Mesodermal cell (in vitro differentiated cells): ENCODE measurements around the gene CAPN8. TPM values are rescaled to one million over a fixed set of nuclear protein-coding genes. Genes with fewer than 3 reads are reported as not detected.

Experiments
- H3K27ac ChIP-seq: 2 replicates; pipeline ENCODE4 v1.7.0; 2013; ENCODE audit warnings: mild to moderate bottlenecking, low read depth, low read length, moderate library complexity; ENCODE audit not compliant: severe bottlenecking
- H3K36me3 ChIP-seq: 2 replicates; pipeline ENCODE4 v1.7.1; 2013; ENCODE audit warnings: mild to moderate bottlenecking, low read length, moderate library complexity; ENCODE audit not compliant: control insufficient read depth, insufficient read depth
- H3K4me1 ChIP-seq: one replicate; pipeline ENCODE4 v1.7.1; 2013; ENCODE audit warnings: mild to moderate bottlenecking, low read length; ENCODE audit not compliant: insufficient read depth, control insufficient read depth, poor library complexity, severe bottlenecking
- H3K4me3 ChIP-seq: 2 replicates; pipeline ENCODE4 v1.7.0; 2013; ENCODE audit warnings: low read length, control low read depth, mild to moderate bottlenecking; ENCODE audit not compliant: insufficient read depth, poor library complexity, severe bottlenecking; ENCODE audit errors: extremely low read depth
- H3K9me3 ChIP-seq: 2 replicates; pipeline ENCODE4 v1.7.1; 2013; ENCODE audit warnings: mild to moderate bottlenecking, low read length, moderate library complexity; ENCODE audit not compliant: control insufficient read depth
- WGBS, 2 experiments: methylation state at CpG; one replicate each; pipeline ENCODE4 v1.1.5; 2013; ENCODE audit warnings: missing lambda C conversion rate in 2 of 2; ENCODE audit not compliant: insufficient coverage in 2 of 2; 5-methylcytosine and 5-hydroxymethylcytosine counted together
- polyA plus RNA-seq, 2 experiments: library from polyadenylated mRNA; stranded (reverse); fragments of 50-300 nt; gene quantifications; one replicate each; pipeline ENCODE4 v1.2.3, GENCODE V29; 2013

The CAPN8 gene
- polyA plus RNA-seq (2013, experiment 1 of 2): not detected
- polyA plus RNA-seq (2013, experiment 2 of 2): not detected

- H3K36me3 ChIP-seq: no peaks in the 10 kb centered on the region
- 75 to 93% methylated on average over 3 to 4 of the region's 6 CpGs for WGBS, 2 experiments
- H3K4me3 ChIP-seq: no peak within 1 kb of the TSS
Observed at GRCh38 chr1:223665592-223666312, at the start of gene CAPN8. TSS of gene CAPN8 (minus strand) at chr1:223665701. CDS start at chr1:223665646, 55 bp downstream.

GRCh38 chr1:223714849-223715603 is 49.5 kb upstream of the CAPN8 start:
- Histone ChIP-seq H3K27ac (peak overlapping the region; percentile 87), H3K4me3 (peak overlapping the region; percentile 79), H3K4me1 (peaks cover 61% of the 10 kb centered on the region), H3K36me3 (peaks cover 56% of the 10 kb centered on the region), H3K9me3 (no peaks in the 10 kb centered on the region)
- WGBS, 2 experiments: 61 to 64% methylated on average over 7 to 8 of the region's 9 CpGs

More at GRCh38 chr1:223665592-223666312, at the start of gene CAPN8:
- H3K27ac ChIP-seq: no peak within 1 kb of the TSS
- no peaks in the 10 kb centered on the region for H3K4me1 ChIP-seq
- H3K9me3 ChIP-seq: no peaks in the 10 kb centered on the region

GRCh38 chr1:223714421-223714724 is 48.9 kb upstream of the CAPN8 start:
- peaks cover 54% of the 10 kb centered on the region for H3K4me1 ChIP-seq
- no CpG with 5 or more reads among the region's 2 CpGs for WGBS, 2 experiments

GRCh38 chr1:223713546-223714420 is 48.3 kb upstream of the CAPN8 start:
- H3K4me3 ChIP-seq: peak overlapping the region; percentile 79
- peaks cover 51% of the 10 kb centered on the region for H3K4me1 ChIP-seq
- H3K27ac ChIP-seq: peak overlapping the region; percentile 57
- peaks cover 45% of the 10 kb centered on the region for H3K36me3 ChIP-seq
- H3K9me3 ChIP-seq: no peaks in the 10 kb centered on the region
- 53 to 65% methylated on average over 5 to 7 of the region's 7 CpGs for WGBS, 2 experiments

More at GRCh38 chr1:223714421-223714724, 48.9 kb upstream of the CAPN8 start:
- Histone ChIP-seq H3K36me3 (peaks cover 49% of the 10 kb centered on the region), H3K4me3 (peak overlapping the region; percentile 79), H3K27ac (peak overlapping the region; percentile 87), H3K9me3 (no peaks in the 10 kb centered on the region)

- H3K4me1 ChIP-seq: peaks cover 50% of the 10 kb centered on the region
- peak overlapping the region; percentile 79 for H3K4me3 ChIP-seq
- peaks cover 37% of the 10 kb centered on the region for H3K36me3 ChIP-seq
- 4 to 5% methylated on average over 19 to 23 of the region's 40 CpGs for WGBS, 2 experiments
- H3K27ac ChIP-seq: peak overlapping the region; percentile 79
- H3K9me3 ChIP-seq: no peaks in the 10 kb centered on the region
Observed at GRCh38 chr1:223712850-223713474, 47.5 kb upstream of the CAPN8 start.

- peaks cover 50% of the 10 kb centered on the region for H3K4me1 ChIP-seq
Observed at GRCh38 chr1:223712194-223712849, 46.8 kb upstream of the CAPN8 start, which contains the start of gene CAPN2. TSS of gene CAPN2 (plus strand) at chr1:223712539. CDS start at chr1:223712641, 102 bp downstream.

GRCh38 chr1:223711747-223712193 is 46.3 kb upstream of the CAPN8 start:
- Histone ChIP-seq H3K4me1 (peaks cover 47% of the 10 kb centered on the region), H3K27ac (no peak overlapping the region), H3K4me3 (peak overlapping the region; percentile 79), H3K36me3 (peaks cover 25% of the 10 kb centered on the region), H3K9me3 (no peaks in the 10 kb centered on the region)
- WGBS, 2 experiments: 76 to 79% methylated on average over 9 to 12 of the region's 15 CpGs

More at GRCh38 chr1:223712194-223712849, 46.8 kb upstream of the CAPN8 start, which contains the start of gene CAPN2:
- Histone ChIP-seq H3K36me3 (peaks cover 30% of the 10 kb centered on the region), H3K9me3 (no peaks in the 10 kb centered on the region), H3K27ac (peak within 1 kb of the TSS; percentile 79), H3K4me3 (peak within 1 kb of the TSS; percentile 79)
- 1% methylated on average over 52 to 70 of the region's 74 CpGs for WGBS, 2 experiments

GRCh38 chr1:223711173-223711572 is 45.7 kb upstream of the CAPN8 start:
- H3K4me1 ChIP-seq: peaks cover 47% of the 10 kb centered on the region
- WGBS, 2 experiments: no CpG with 5 or more reads among the region's 1 CpG
- H3K27ac ChIP-seq: no peak overlapping the region

GRCh38 chr1:223710179-223711133 is 45.0 kb upstream of the CAPN8 start:
- Histone ChIP-seq H3K36me3 (peaks cover 12% of the 10 kb centered on the region), H3K4me3 (no peak overlapping the region), H3K27ac (no peak overlapping the region), H3K4me1 (peaks cover 47% of the 10 kb centered on the region), H3K9me3 (no peaks in the 10 kb centered on the region)
- WGBS, 2 experiments: 90 to 92% methylated on average over 7 to 9 of the region's 12 CpGs

More at GRCh38 chr1:223711173-223711572, 45.7 kb upstream of the CAPN8 start:
- Histone ChIP-seq H3K4me3 (no peak overlapping the region), H3K36me3 (peaks cover 19% of the 10 kb centered on the region), H3K9me3 (no peaks in the 10 kb centered on the region)
